ENCODE data around the gene KLC1.

Gene KLC1

GRCh38 chr14:103703433-103704385 lies 74.7 kb downstream of the KLC1 start:
- no peak for DNase-seq (ENCODE audit: low read depth in 3 of 3)

GRCh38 chr14:103704708-103705107 lies 75.7 kb downstream of the KLC1 start:
- no peak for DNase-seq (ENCODE audit: low read depth in 3 of 3)

- DNase-seq (ENCODE audit: low read depth in 3 of 3) = no peak
These were observed 76.1 kb downstream of the KLC1 start for GRCh38 chr14:103705118-103705503.

- no peak for DNase-seq (ENCODE audit: low read depth in 3 of 3)
These were observed 76.7 kb downstream of the KLC1 start for GRCh38 chr14:103705504-103706284.

- no peak for DNase-seq (ENCODE audit: low read depth in 3 of 3)
These were observed 77.7 kb downstream of the KLC1 start for GRCh38 chr14:103706551-103707328.

- no peak for DNase-seq (ENCODE audit: low read depth in 3 of 3)
These were observed 78.6 kb downstream of the KLC1 start for GRCh38 chr14:103707329-103708263.

- no peak for DNase-seq (ENCODE audit: low read depth in 3 of 3)
These were observed 79.8 kb downstream of the KLC1 start for GRCh38 chr14:103708750-103709187.

- DNase-seq (ENCODE audit: low read depth in 3 of 3) = no peak
These were observed 80.8 kb downstream of the KLC1 start for GRCh38 chr14:103709814-103710213.

- DNase-seq (ENCODE audit: low read depth in 3 of 3) = no peak
These were observed 81.9 kb downstream of the KLC1 start for GRCh38 chr14:103710771-103711377.

GRCh38 chr14:103711516-103712431 lies 82.8 kb downstream of the KLC1 start:
- no peak for DNase-seq (ENCODE audit: low read depth in 3 of 3)

GRCh38 chr14:103712633-103713247 lies 83.7 kb downstream of the KLC1 start:
- DNase-seq (ENCODE audit: low read depth in 3 of 3) = no peak

GRCh38 chr14:103713304-103714062 lies 84.5 kb downstream of the KLC1 start:
- DNase-seq (ENCODE audit: low read depth in 3 of 3) = no peak

GRCh38 chr14:103714063-103714724 lies 85.2 kb downstream of the KLC1 start:
- no peak for DNase-seq (ENCODE audit: low read depth in 3 of 3)

- DNase-seq (ENCODE audit: low read depth in 3 of 3) = peak; percentile 99 to 100 (median 99)
These were observed 86.3 kb downstream of the KLC1 start, which contains the start of the genes XRCC3 and ZFYVE21 for GRCh38 chr14:103715052-103716000. TSS of gene XRCC3 (minus strand) at chr14:103715451. CDS start at chr14:103711087, 4,364 bp downstream. TSS of gene ZFYVE21 (plus strand) at chr14:103715810. CDS start at chr14:103715842, 32 bp downstream.

- DNase-seq (ENCODE audit: low read depth in 3 of 3) = no peak
These were observed 87.2 kb downstream of the KLC1 start for GRCh38 chr14:103716091-103716801.
